ENCODE measurements around the gene LRRC28. TPM values are rescaled to one million over a fixed set of nuclear protein-coding genes. Genes with fewer than 3 reads are reported as not detected.

LRRC28 gene
- polyA plus RNA-seq, 1 of the 3 experiments (the other 2 are of a cell fraction): 15.2 TPM

GRCh38 chr15:99436542-99437314 lies 185.4 kb downstream of the LRRC28 start:
- no peak overlapping the region for H3K27ac ChIP-seq (ENCODE audit: low read depth in 2 of 2, low read length in 1 of 2)
- H3K4me1 ChIP-seq (ENCODE audit: control insufficient read depth in 1 of 2, insufficient read depth in 2 of 2, low read depth in 1 of 2, low read length in 1 of 2): peaks cover under 1 to 6% of the 10 kb centered on the region in 2 experiments; a peak in 3 of 4 replicates
- H3K4me3 ChIP-seq (ENCODE audit: low read depth in 2 of 2, low read length in 1 of 2): no peak overlapping the region
- ChIA-PET POLR2A (no interaction called here), CTCF (interaction anchor here (0.9 kb wide), 1 partner anchor 268 kb away, joined by 4 read pairs; no protein-coding TSS in a partner anchor)
- H3K79me2 ChIP-seq (ENCODE audit: insufficient read depth): no peaks in the 10 kb centered on the region
- peaks cover 1% of the 10 kb centered on the region for H3F3A ChIP-seq (replicated peaks; ENCODE audit: insufficient read depth)
- no peak overlapping the region for H2AFZ ChIP-seq (ENCODE audit: low read depth)
- TF ChIP-seq EZH2phosphoT487 (IDR thresholded peaks at IDR 0.05; ENCODE audit: borderline replicate concordance, low read depth) (no peak), GABPA (IDR thresholded peaks at IDR 0.05; ENCODE audit: low read depth) (no peak), RFX5 (IDR thresholded peaks at IDR 0.05; ENCODE audit: low read length) (no peak), MAX (IDR thresholded peaks at IDR 0.05; ENCODE audit: low read depth) (no peak), NRF1 (IDR thresholded peaks at IDR 0.05; ENCODE audit: low read depth, low read length) (no peak), RXRA (IDR thresholded peaks at IDR 0.05; ENCODE audit: borderline replicate concordance, low read depth) (no peak), TCF12 (IDR thresholded peaks at IDR 0.05) (no peak), FOXJ3 (CRISPR knock-in tag; IDR thresholded peaks at IDR 0.05) (no peak), SMC3 (IDR thresholded peaks at IDR 0.05; ENCODE audit: low read depth, low read length) (no peak), JUND (IDR thresholded peaks at IDR 0.05) (no peak), REST (IDR thresholded peaks at IDR 0.05; ENCODE audit: low read depth, low read length) (no peak), POLR2AphosphoS5 (IDR thresholded peaks at IDR 0.05; ENCODE audit: low read depth, low read length) (no peak), NFIC (IDR thresholded peaks at IDR 0.05; ENCODE audit: borderline replicate concordance) (no peak), YY1 (IDR thresholded peaks at IDR 0.05; ENCODE audit: low read depth) (no peak), GATA2 (CRISPR knock-in tag; IDR thresholded peaks at IDR 0.05) (no peak), RCOR1 (IDR thresholded peaks at IDR 0.05; ENCODE audit: low read length) (no peak)
- TF ChIP-seq, protein P1, sequence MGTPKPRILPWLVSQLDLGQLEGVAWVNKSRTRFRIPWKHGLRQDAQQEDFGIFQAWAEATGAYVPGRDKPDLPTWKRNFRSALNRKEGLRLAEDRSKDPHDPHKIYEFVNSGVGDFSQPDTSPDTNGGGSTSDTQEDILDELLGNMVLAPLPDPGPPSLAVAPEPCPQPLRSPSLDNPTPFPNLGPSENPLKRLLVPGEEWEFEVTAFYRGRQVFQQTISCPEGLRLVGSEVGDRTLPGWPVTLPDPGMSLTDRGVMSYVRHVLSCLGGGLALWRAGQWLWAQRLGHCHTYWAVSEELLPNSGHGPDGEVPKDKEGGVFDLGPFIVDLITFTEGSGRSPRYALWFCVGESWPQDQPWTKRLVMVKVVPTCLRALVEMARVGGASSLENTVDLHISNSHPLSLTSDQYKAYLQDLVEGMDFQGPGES (IDR thresholded peaks at IDR 0.05; ENCODE audit: low read depth, low read length): no peak
- TF ChIP-seq, protein P2, sequence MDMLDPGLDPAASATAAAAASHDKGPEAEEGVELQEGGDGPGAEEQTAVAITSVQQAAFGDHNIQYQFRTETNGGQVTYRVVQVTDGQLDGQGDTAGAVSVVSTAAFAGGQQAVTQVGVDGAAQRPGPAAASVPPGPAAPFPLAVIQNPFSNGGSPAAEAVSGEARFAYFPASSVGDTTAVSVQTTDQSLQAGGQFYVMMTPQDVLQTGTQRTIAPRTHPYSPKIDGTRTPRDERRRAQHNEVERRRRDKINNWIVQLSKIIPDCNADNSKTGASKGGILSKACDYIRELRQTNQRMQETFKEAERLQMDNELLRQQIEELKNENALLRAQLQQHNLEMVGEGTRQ (IDR thresholded peaks at IDR 0.05; ENCODE audit: borderline replicate concordance, low read depth, low read length): no peak
- TF ChIP-seq, protein P3, sequence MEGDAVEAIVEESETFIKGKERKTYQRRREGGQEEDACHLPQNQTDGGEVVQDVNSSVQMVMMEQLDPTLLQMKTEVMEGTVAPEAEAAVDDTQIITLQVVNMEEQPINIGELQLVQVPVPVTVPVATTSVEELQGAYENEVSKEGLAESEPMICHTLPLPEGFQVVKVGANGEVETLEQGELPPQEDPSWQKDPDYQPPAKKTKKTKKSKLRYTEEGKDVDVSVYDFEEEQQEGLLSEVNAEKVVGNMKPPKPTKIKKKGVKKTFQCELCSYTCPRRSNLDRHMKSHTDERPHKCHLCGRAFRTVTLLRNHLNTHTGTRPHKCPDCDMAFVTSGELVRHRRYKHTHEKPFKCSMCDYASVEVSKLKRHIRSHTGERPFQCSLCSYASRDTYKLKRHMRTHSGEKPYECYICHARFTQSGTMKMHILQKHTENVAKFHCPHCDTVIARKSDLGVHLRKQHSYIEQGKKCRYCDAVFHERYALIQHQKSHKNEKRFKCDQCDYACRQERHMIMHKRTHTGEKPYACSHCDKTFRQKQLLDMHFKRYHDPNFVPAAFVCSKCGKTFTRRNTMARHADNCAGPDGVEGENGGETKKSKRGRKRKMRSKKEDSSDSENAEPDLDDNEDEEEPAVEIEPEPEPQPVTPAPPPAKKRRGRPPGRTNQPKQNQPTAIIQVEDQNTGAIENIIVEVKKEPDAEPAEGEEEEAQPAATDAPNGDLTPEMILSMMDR (IDR thresholded peaks at IDR 0.05): no peak
- H3K9me2 ChIP-seq: no peaks in the 10 kb centered on the region
- H3K9ac ChIP-seq: no peak overlapping the region
- H3K36me3 ChIP-seq (replicated peaks in 1 of 2; ENCODE audit: control insufficient read depth in 1 of 2, insufficient read depth in 2 of 2, low read length in 1 of 2): no peaks in the 10 kb centered on the region
- 85% methylated on average over 17 of the region's 21 CpGs for WGBS (ENCODE audit: low lambda C conversion rate)
- H3K27me3 ChIP-seq (ENCODE audit: insufficient read depth): no peaks in the 10 kb centered on the region
- no peaks in the 10 kb centered on the region for H4K20me1 ChIP-seq (ENCODE audit: insufficient read depth)
- H3K4me2 ChIP-seq: no peak overlapping the region
- no peaks in the 10 kb centered on the region for H3K9me3 ChIP-seq
- DNase-seq: no peak
